ENCODE data around the gene CABP1.

DNA sequence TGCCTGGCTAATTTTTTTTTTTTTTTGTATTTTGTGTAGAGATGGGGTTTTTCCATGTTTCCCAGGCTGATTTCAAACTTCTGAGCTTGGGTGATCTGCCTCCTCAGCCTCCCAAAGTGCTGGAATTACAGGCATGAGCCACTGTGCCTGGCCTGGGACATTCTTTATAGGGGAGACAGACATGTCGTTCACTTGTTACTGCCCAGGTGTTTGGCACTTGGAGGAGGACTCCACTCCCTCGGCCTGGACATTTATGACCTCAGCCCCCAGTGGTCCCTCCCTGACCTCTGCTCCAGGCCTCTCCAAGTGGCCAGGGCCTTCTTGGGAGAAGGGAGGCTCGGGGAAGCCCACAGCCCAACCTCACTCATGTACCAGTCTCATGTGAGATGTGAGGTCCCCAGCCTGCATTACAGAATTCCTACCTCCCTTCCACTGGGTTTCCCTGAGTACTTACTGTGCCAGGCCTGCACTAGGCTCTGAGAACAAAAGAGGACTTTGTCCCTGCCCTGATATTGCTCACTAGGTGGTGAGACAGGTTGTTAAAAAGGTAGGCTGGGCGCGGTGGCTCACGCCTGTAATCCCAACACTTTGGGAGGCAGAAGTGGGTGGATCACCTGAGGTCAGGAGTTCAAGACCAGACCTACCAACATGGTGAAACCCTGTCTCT lies 49.6 kb upstream of the CABP1 start:
- TF ChIP-seq, protein P1, sequence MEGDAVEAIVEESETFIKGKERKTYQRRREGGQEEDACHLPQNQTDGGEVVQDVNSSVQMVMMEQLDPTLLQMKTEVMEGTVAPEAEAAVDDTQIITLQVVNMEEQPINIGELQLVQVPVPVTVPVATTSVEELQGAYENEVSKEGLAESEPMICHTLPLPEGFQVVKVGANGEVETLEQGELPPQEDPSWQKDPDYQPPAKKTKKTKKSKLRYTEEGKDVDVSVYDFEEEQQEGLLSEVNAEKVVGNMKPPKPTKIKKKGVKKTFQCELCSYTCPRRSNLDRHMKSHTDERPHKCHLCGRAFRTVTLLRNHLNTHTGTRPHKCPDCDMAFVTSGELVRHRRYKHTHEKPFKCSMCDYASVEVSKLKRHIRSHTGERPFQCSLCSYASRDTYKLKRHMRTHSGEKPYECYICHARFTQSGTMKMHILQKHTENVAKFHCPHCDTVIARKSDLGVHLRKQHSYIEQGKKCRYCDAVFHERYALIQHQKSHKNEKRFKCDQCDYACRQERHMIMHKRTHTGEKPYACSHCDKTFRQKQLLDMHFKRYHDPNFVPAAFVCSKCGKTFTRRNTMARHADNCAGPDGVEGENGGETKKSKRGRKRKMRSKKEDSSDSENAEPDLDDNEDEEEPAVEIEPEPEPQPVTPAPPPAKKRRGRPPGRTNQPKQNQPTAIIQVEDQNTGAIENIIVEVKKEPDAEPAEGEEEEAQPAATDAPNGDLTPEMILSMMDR (IDR thresholded peaks at IDR 0.05) = no peak
- TF ChIP-seq POLR2A (IDR thresholded peaks at IDR 0.05) = no peak
